MM.1S (cell line): Measurements from ENCODE around the gene PPP1R9A.

Experiments
- DNase-seq: peaks from one replicate; pipeline ENCODE4 v3.0.0-alpha.2; 2015
- H2AFZ ChIP-seq: fragments of 300-600 bp; sonication (generic); 2 replicates; pipeline ENCODE4 v1.6.0; 2016; ENCODE audit warnings: antibody characterized with exemption, low read length
- H3F3A ChIP-seq: fragments of 300-600 bp; sonication (generic); 2 replicates; pipeline ENCODE4 v1.6.1; 2016; ENCODE audit warnings: mild to moderate bottlenecking, antibody characterized with exemption, low read length, moderate library complexity, mixed read lengths; ENCODE audit not compliant: insufficient read depth
- H3K27ac ChIP-seq: fragments of 300-600 bp; sonication (generic); 2 replicates; pipeline ENCODE4 v1.5.1; 2016; ENCODE audit warnings: mild to moderate bottlenecking, low read length
- H3K27me3 ChIP-seq: fragments of 300-600 bp; sonication (generic); replicated peaks from 2 replicates; pipeline ENCODE4 v1.6.0; 2016; ENCODE audit warnings: low read length; ENCODE audit not compliant: insufficient read depth
- H3K36me3 ChIP-seq: fragments of 300-600 bp; sonication (generic); replicated peaks from 2 replicates; pipeline ENCODE4 v1.6.1; 2016; ENCODE audit warnings: mild to moderate bottlenecking, low read length, mixed read lengths; ENCODE audit not compliant: insufficient read depth
- H3K4me1 ChIP-seq: fragments of 300-600 bp; sonication (generic); 2 replicates; pipeline ENCODE4 v1.6.1; 2016; ENCODE audit warnings: low read length, mixed read lengths
- H3K4me2 ChIP-seq: fragments of 300-600 bp; sonication (generic); 2 replicates; pipeline ENCODE4 v1.6.0; 2016; ENCODE audit warnings: low read depth, low read length
- H3K4me3 ChIP-seq: fragments of 300-600 bp; sonication (generic); 2 replicates; pipeline ENCODE4 v1.5.1; 2016; ENCODE audit warnings: low read length, mixed read lengths
- H3K79me2 ChIP-seq: fragments of 300-600 bp; sonication (generic); 2 replicates; pipeline ENCODE4 v1.6.1; 2016; ENCODE audit warnings: mixed run types, low read length, mixed read lengths
- H3K9ac ChIP-seq: fragments of 300-600 bp; sonication (generic); 2 replicates; pipeline ENCODE4 v1.6.1; 2016; ENCODE audit warnings: low read length, mixed read lengths
- H3K9me2 ChIP-seq: fragments of 300-600 bp; sonication (generic); replicated peaks from 2 replicates; pipeline ENCODE4 v1.6.1; 2016; ENCODE audit warnings: mild to moderate bottlenecking, low read length, mixed read lengths; ENCODE audit not compliant: insufficient read depth
- H3K9me3 ChIP-seq: fragments of 300-600 bp; sonication (generic); replicated peaks from 2 replicates; pipeline ENCODE4 v1.6.1; 2016; ENCODE audit warnings: mild to moderate bottlenecking, low read length, mixed read lengths; ENCODE audit not compliant: insufficient read depth
- H4K20me1 ChIP-seq: fragments of 300-600 bp; sonication (generic); 2 replicates; pipeline ENCODE4 v1.6.1; 2016; ENCODE audit warnings: mild to moderate bottlenecking, low read length, moderate library complexity, mixed read lengths; ENCODE audit not compliant: insufficient read depth
- EZH2 ChIP-seq: fragments of 300-600 bp; sonication (generic); optimal IDR thresholded peaks from 2 replicates; pipeline ENCODE3; 2017; ENCODE audit warnings: low read depth, mild to moderate bottlenecking, antibody characterized with exemption, low read length, mixed read lengths
- EZH2phosphoT487 ChIP-seq: fragments of 300-600 bp; sonication (generic); IDR thresholded peaks from 2 replicates; pipeline ENCODE4 v1.6.1; 2018; ENCODE audit warnings: antibody characterized with exemption, low read length
- TF ChIP-seq, protein P1 (sequence below): fragments of 300-600 bp; sonication (generic); IDR thresholded peaks from 2 replicates; pipeline ENCODE4 v1.5.1; 2016; ENCODE audit warnings: antibody characterized with exemption, low read length, mixed read lengths

The PPP1R9A gene

DNA sequence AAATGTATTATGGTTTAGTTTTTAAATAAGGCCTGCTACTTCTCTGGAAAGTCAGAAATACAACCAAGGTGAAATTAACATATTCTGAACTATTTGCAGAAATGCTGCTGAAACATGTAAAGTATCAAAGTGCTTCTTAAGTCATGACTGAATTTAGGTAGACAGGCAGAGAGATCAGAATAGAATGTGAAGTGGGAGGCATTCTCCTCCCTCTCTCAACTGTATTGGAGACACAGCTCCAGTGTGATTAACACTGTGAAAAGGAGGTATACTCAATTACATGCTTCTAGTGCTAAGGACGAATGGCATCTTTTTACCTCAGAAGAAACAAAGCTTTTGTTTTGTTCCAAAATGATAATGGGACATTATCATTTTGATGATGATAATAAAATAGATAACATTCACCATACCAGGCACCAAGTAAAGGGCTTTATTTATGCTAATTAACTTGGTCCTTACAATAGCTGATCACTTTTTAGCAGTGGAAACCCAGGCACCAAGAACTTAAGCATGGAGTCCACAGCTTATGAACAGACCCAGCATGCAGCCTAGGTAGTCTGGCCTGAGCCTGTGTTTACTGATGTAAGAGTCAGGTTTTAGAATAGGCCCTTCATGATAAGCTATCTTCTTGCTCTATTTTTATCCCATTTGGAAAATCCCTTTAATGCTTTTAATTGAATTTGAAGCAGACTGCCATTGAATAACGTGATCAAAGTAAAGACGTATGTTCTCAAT is 26.0 kb downstream of the PPP1R9A start:
- TF ChIP-seq, protein P1, sequence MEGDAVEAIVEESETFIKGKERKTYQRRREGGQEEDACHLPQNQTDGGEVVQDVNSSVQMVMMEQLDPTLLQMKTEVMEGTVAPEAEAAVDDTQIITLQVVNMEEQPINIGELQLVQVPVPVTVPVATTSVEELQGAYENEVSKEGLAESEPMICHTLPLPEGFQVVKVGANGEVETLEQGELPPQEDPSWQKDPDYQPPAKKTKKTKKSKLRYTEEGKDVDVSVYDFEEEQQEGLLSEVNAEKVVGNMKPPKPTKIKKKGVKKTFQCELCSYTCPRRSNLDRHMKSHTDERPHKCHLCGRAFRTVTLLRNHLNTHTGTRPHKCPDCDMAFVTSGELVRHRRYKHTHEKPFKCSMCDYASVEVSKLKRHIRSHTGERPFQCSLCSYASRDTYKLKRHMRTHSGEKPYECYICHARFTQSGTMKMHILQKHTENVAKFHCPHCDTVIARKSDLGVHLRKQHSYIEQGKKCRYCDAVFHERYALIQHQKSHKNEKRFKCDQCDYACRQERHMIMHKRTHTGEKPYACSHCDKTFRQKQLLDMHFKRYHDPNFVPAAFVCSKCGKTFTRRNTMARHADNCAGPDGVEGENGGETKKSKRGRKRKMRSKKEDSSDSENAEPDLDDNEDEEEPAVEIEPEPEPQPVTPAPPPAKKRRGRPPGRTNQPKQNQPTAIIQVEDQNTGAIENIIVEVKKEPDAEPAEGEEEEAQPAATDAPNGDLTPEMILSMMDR: no peak
- TF ChIP-seq EZH2 (no peak), EZH2phosphoT487 (no peak)
- Histone ChIP-seq H3K36me3 (no peaks in the 10 kb centered on the region), H3F3A (no peaks in the 10 kb centered on the region), H4K20me1 (no peaks in the 10 kb centered on the region), H3K4me1 (no peaks in the 10 kb centered on the region), H2AFZ (no peak overlapping the region), H3K9me3 (no peaks in the 10 kb centered on the region), H3K27ac (no peak overlapping the region), H3K9me2 (no peaks in the 10 kb centered on the region), H3K4me3 (no peak overlapping the region), H3K79me2 (no peaks in the 10 kb centered on the region), H3K4me2 (no peak overlapping the region), H3K27me3 (no peaks in the 10 kb centered on the region), H3K9ac (no peak overlapping the region)
- DNase-seq: no peak

DNA sequence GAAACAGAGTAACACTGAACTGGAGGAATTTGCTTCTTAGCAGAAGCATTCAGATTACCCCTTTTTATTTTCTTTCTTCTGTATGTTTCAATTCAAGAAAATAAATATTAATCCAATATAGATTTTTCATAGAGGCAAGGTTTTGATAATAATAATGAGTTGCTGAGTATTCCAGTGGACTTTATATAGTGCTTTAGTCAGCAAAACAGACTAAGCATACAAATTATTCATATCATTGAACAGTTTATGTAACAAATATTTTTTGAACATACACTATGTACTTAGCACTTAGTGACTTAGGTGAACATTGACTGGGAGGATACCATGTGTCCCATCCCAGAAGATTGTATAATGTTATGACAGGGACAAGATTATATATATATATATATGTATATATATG is 32.0 kb downstream of the PPP1R9A start:
- DNase-seq: no peak
- Histone ChIP-seq H3K27me3 (no peaks in the 10 kb centered on the region), H3K27ac (no peak overlapping the region), H3K9me3 (no peaks in the 10 kb centered on the region), H3K4me1 (no peaks in the 10 kb centered on the region), H3K9me2 (no peaks in the 10 kb centered on the region), H3K4me2 (no peak overlapping the region), H3K9ac (no peak overlapping the region), H3F3A (no peaks in the 10 kb centered on the region), H3K36me3 (no peaks in the 10 kb centered on the region), H3K4me3 (no peak overlapping the region), H4K20me1 (no peaks in the 10 kb centered on the region), H3K79me2 (no peaks in the 10 kb centered on the region), H2AFZ (no peak overlapping the region)
- TF ChIP-seq, protein P1: no peak
- TF ChIP-seq EZH2phosphoT487 (no peak), EZH2 (no peak)

DNA sequence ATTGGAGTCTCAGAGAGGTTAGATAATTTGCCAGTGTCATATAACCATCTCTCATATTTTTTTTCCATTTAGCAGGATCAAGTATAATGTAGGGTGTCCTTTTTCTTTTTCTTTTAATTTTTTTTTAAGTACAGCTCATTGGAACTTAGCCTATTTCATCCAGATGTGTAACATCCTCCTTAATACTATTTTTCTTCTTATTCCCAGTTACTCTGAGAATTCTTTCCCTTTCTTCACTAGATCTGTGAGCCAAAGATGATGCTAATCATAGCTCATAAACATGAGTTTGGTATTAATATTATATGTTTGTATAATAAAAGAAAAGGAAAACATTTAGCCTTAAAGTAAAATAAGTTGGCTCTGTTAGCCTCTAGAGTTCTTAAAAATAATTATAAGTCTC is 32.8 kb downstream of the PPP1R9A start:
- Histone ChIP-seq H3K36me3 (no peaks in the 10 kb centered on the region), H4K20me1 (no peaks in the 10 kb centered on the region), H3K27me3 (no peaks in the 10 kb centered on the region), H3K9me2 (no peaks in the 10 kb centered on the region), H3K4me1 (no peaks in the 10 kb centered on the region), H3K4me3 (no peak overlapping the region), H3K4me2 (no peak overlapping the region), H3K9me3 (no peaks in the 10 kb centered on the region), H3K9ac (no peak overlapping the region), H2AFZ (no peak overlapping the region), H3K79me2 (no peaks in the 10 kb centered on the region), H3F3A (no peaks in the 10 kb centered on the region), H3K27ac (no peak overlapping the region)
- no peak for DNase-seq
- TF ChIP-seq, protein P1: no peak
- TF ChIP-seq EZH2phosphoT487 (no peak), EZH2 (no peak)
